MM.1S (cell line): ENCODE data around the gene LTBP1.

Experiments used
- DNase-seq: peaks from one replicate; pipeline ENCODE4 v3.0.0-alpha.2; 2015
- H2AFZ ChIP-seq: fragments of 300-600 bp; sonication (generic); 2 replicates; pipeline ENCODE4 v1.6.0; 2016; ENCODE audit warnings: antibody characterized with exemption, low read length
- H3F3A ChIP-seq: fragments of 300-600 bp; sonication (generic); 2 replicates; pipeline ENCODE4 v1.6.1; 2016; ENCODE audit warnings: mild to moderate bottlenecking, antibody characterized with exemption, low read length, moderate library complexity, mixed read lengths; ENCODE audit not compliant: insufficient read depth
- H3K27ac ChIP-seq: fragments of 300-600 bp; sonication (generic); 2 replicates; pipeline ENCODE4 v1.5.1; 2016; ENCODE audit warnings: mild to moderate bottlenecking, low read length
- H3K27me3 ChIP-seq: fragments of 300-600 bp; sonication (generic); replicated peaks from 2 replicates; pipeline ENCODE4 v1.6.0; 2016; ENCODE audit warnings: low read length; ENCODE audit not compliant: insufficient read depth
- H3K36me3 ChIP-seq: fragments of 300-600 bp; sonication (generic); replicated peaks from 2 replicates; pipeline ENCODE4 v1.6.1; 2016; ENCODE audit warnings: mild to moderate bottlenecking, low read length, mixed read lengths; ENCODE audit not compliant: insufficient read depth
- H3K4me1 ChIP-seq: fragments of 300-600 bp; sonication (generic); 2 replicates; pipeline ENCODE4 v1.6.1; 2016; ENCODE audit warnings: low read length, mixed read lengths
- H3K4me2 ChIP-seq: fragments of 300-600 bp; sonication (generic); 2 replicates; pipeline ENCODE4 v1.6.0; 2016; ENCODE audit warnings: low read depth, low read length
- H3K4me3 ChIP-seq: fragments of 300-600 bp; sonication (generic); 2 replicates; pipeline ENCODE4 v1.5.1; 2016; ENCODE audit warnings: low read length, mixed read lengths
- H3K79me2 ChIP-seq: fragments of 300-600 bp; sonication (generic); 2 replicates; pipeline ENCODE4 v1.6.1; 2016; ENCODE audit warnings: mixed run types, low read length, mixed read lengths
- H3K9ac ChIP-seq: fragments of 300-600 bp; sonication (generic); 2 replicates; pipeline ENCODE4 v1.6.1; 2016; ENCODE audit warnings: low read length, mixed read lengths
- H3K9me2 ChIP-seq: fragments of 300-600 bp; sonication (generic); replicated peaks from 2 replicates; pipeline ENCODE4 v1.6.1; 2016; ENCODE audit warnings: mild to moderate bottlenecking, low read length, mixed read lengths; ENCODE audit not compliant: insufficient read depth
- H3K9me3 ChIP-seq: fragments of 300-600 bp; sonication (generic); replicated peaks from 2 replicates; pipeline ENCODE4 v1.6.1; 2016; ENCODE audit warnings: mild to moderate bottlenecking, low read length, mixed read lengths; ENCODE audit not compliant: insufficient read depth
- H4K20me1 ChIP-seq: fragments of 300-600 bp; sonication (generic); 2 replicates; pipeline ENCODE4 v1.6.1; 2016; ENCODE audit warnings: mild to moderate bottlenecking, low read length, moderate library complexity, mixed read lengths; ENCODE audit not compliant: insufficient read depth
- EZH2 ChIP-seq: fragments of 300-600 bp; sonication (generic); optimal IDR thresholded peaks from 2 replicates; pipeline ENCODE3; 2017; ENCODE audit warnings: low read depth, mild to moderate bottlenecking, antibody characterized with exemption, low read length, mixed read lengths
- EZH2phosphoT487 ChIP-seq: fragments of 300-600 bp; sonication (generic); IDR thresholded peaks from 2 replicates; pipeline ENCODE4 v1.6.1; 2018; ENCODE audit warnings: antibody characterized with exemption, low read length
- TF ChIP-seq, protein P1 (sequence below): fragments of 300-600 bp; sonication (generic); IDR thresholded peaks from 2 replicates; pipeline ENCODE4 v1.5.1; 2016; ENCODE audit warnings: antibody characterized with exemption, low read length, mixed read lengths

Gene LTBP1

DNA sequence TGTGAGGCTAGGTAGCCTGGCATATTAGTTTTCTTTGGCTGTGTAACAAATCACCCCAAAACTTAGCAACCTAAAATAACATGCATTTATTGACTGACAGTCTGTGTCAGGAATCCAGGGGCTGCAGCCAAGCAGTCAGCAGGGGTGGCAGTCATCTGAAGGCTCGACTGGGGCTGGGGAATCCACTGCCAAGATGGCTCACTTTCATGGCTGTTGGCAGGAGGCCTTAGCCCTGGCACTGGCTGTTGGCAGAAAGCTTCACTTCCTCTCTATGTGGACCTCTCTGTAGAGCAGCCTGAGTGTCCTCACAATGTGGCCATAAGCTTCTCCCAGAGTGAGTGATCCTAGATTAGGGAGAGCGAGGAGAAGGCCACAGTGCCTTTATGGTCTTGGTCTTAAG is 78.0 kb downstream of the LTBP1 start:
- H2AFZ ChIP-seq = no peak overlapping the region
- H3K4me3 ChIP-seq = no peak overlapping the region
- H3K9me3 ChIP-seq = no peaks in the 10 kb centered on the region
- no peaks in the 10 kb centered on the region for H3K36me3 ChIP-seq
- H3K79me2 ChIP-seq = no peaks in the 10 kb centered on the region
- no peak overlapping the region for H3K27ac ChIP-seq
- no peak for DNase-seq
- H3K9ac ChIP-seq = no peak overlapping the region
- H3K9me2 ChIP-seq = no peaks in the 10 kb centered on the region
- H3K4me2 ChIP-seq = no peak overlapping the region
- TF ChIP-seq, protein P1, sequence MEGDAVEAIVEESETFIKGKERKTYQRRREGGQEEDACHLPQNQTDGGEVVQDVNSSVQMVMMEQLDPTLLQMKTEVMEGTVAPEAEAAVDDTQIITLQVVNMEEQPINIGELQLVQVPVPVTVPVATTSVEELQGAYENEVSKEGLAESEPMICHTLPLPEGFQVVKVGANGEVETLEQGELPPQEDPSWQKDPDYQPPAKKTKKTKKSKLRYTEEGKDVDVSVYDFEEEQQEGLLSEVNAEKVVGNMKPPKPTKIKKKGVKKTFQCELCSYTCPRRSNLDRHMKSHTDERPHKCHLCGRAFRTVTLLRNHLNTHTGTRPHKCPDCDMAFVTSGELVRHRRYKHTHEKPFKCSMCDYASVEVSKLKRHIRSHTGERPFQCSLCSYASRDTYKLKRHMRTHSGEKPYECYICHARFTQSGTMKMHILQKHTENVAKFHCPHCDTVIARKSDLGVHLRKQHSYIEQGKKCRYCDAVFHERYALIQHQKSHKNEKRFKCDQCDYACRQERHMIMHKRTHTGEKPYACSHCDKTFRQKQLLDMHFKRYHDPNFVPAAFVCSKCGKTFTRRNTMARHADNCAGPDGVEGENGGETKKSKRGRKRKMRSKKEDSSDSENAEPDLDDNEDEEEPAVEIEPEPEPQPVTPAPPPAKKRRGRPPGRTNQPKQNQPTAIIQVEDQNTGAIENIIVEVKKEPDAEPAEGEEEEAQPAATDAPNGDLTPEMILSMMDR = no peak
- no peak for TF ChIP-seq EZH2
- H3F3A ChIP-seq = no peaks in the 10 kb centered on the region
- H3K27me3 ChIP-seq = no peaks in the 10 kb centered on the region
- H3K4me1 ChIP-seq = no peaks in the 10 kb centered on the region
- no peaks in the 10 kb centered on the region for H4K20me1 ChIP-seq

DNA sequence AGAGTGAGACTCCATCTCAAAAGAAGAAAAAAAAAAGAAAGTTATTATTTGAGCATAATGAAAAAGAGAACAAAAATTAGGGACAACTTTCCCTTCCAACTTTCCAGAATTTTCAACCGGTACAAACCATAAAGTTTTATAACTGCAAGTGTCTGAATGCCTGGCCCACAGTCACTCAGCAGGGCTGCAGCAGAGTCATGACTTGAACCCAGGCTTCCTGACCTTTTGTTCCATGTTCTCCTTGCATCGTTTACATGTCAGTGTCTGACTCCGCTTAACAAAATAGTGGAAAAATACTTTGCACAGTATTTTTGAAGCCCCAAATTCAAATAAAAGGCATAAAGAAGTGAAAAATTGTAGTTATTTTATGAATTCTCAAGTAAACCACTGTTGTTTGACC is 82.7 kb downstream of the LTBP1 start:
- Histone ChIP-seq H3K9ac (no peak overlapping the region), H4K20me1 (no peaks in the 10 kb centered on the region), H3K9me3 (no peaks in the 10 kb centered on the region), H3K4me1 (no peaks in the 10 kb centered on the region), H3K27ac (no peak overlapping the region), H3K36me3 (no peaks in the 10 kb centered on the region), H3K4me2 (no peak overlapping the region), H2AFZ (no peak overlapping the region), H3K4me3 (no peak overlapping the region), H3F3A (no peaks in the 10 kb centered on the region), H3K9me2 (no peaks in the 10 kb centered on the region), H3K79me2 (no peaks in the 10 kb centered on the region), H3K27me3 (no peaks in the 10 kb centered on the region)
- TF ChIP-seq EZH2phosphoT487 (no peak), EZH2 (no peak)
- TF ChIP-seq, protein P1 = no peak
- no peak for DNase-seq

DNA sequence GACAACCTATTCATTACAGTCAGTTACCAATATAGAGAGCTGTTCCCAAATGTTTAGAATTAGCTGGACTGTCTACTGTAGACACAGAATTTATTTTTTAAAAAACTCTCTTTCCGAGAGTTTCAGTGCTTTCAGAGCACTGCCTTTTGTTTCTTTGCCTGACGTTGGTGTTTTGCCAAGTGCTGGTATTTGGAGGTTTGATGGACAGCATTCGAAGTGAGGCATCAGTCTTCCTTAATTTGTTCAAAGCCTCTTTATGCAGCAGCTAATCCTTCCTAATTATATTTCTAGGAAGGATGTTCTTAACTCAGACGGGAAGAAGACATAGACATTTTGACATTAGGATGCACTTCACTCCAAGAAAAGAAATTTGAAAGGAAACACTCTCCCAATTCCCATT is 83.2 kb downstream of the LTBP1 start:
- TF ChIP-seq, protein P1 = no peak
- TF ChIP-seq EZH2 = no peak
- no peak for TF ChIP-seq EZH2phosphoT487
- Histone ChIP-seq H3K4me2 (no peak overlapping the region), H3K9me3 (no peaks in the 10 kb centered on the region), H4K20me1 (no peaks in the 10 kb centered on the region), H3K4me1 (no peaks in the 10 kb centered on the region), H2AFZ (no peak overlapping the region), H3K9me2 (no peaks in the 10 kb centered on the region), H3K79me2 (no peaks in the 10 kb centered on the region), H3K36me3 (no peaks in the 10 kb centered on the region), H3F3A (no peaks in the 10 kb centered on the region), H3K27ac (no peak overlapping the region), H3K4me3 (no peak overlapping the region), H3K27me3 (no peaks in the 10 kb centered on the region), H3K9ac (no peak overlapping the region)
- no peak for DNase-seq
